HepG2 (cell line): ENCODE data around the gene CSK. TPM values are rescaled to one million over a fixed set of nuclear protein-coding genes. Genes with fewer than 3 reads are reported as not detected.

Experiments used
- ATAC-seq: fragments of 200-7000 bp; cut with Tn5 transposase; 3 replicates; pipeline ENCODE4 v1.9.1; 2020; ENCODE audit warnings: mild to moderate bottlenecking, moderate library complexity
- BruUV-seq: library from RNA; stranded (reverse); fragments of 400-500 nt; replicated peaks from 2 replicates; lab custom pipeline; 2021; lab: Mats Ljungman, UMichigan
- CTCF ChIA-PET: fragments of 300-600 bp; formaldehyde crosslinking; extraction: SDS; loops from one replicate; lab custom pipeline; 2021; ENCODE audit warnings: low total read pairs, inconsistent platforms, low intra/inter-chr PET ratio; lab: Yijun Ruan, JAX
- POLR2A ChIA-PET: fragments of 350-600 bp; sonication (Branson Sonifier 250); formaldehyde crosslinking; loops from one replicate; lab custom pipeline; 2020; ENCODE audit warnings: antibody characterized with exemption, inconsistent platforms; lab: Yijun Ruan, JAX
- DNase-seq: peaks from one replicate; pipeline ENCODE4 v3.0.0-alpha.2; 2015; ENCODE audit warnings: low spot score
- FAIRE-seq: peaks from 3 replicates; lab custom pipeline; 2011; peaks lifted over from hg19 to GRCh38; lab: Jason Lieb, UNC
- H2AFZ ChIP-seq: one replicate; pipeline ENCODE4 v1.6.1; 2011; ENCODE audit warnings: low read length, inconsistent platforms
- H3K27ac ChIP-seq: fragments of 300-600 bp; 3 replicates; pipeline ENCODE4 v1.8.0; 2011; ENCODE audit warnings: mixed run types, mild to moderate bottlenecking, mixed read lengths, low read length, inconsistent platforms; ENCODE audit not compliant: insufficient read depth; ENCODE audit errors: extremely low read length
- H3K27me3 ChIP-seq, 2 experiments: fragments of 200-600 bp in 1 of 2; 2 replicates in 1 of 2; 3 replicates in 1 of 2; pipeline versions ENCODE4 v1.6.0 to v1.8.0; 2011; ENCODE audit warnings: low read length in 2 of 2, mild to moderate bottlenecking in 2 of 2, moderate library complexity in 2 of 2, inconsistent platforms in 1 of 2; ENCODE audit not compliant: insufficient read depth in 2 of 2, control insufficient read depth in 1 of 2
- H3K36me3 ChIP-seq, 2 experiments: fragments of 200-600 bp in 1 of 2; replicated peaks in 1 of 2; 2 replicates in 1 of 2; 3 replicates in 1 of 2; pipeline versions ENCODE4 v1.5.1 to v1.8.0; 2011; ENCODE audit warnings: low read length in 2 of 2, inconsistent platforms in 1 of 2; ENCODE audit not compliant: insufficient read depth in 2 of 2, control insufficient read depth in 1 of 2
- H3K4me1 ChIP-seq: 2 replicates; pipeline ENCODE4 v1.5.1; 2012; ENCODE audit warnings: low read length, inconsistent platforms; ENCODE audit not compliant: insufficient read depth
- H3K4me2 ChIP-seq: 2 replicates; pipeline ENCODE4 v1.6.0; 2011; ENCODE audit warnings: low read depth, low read length, inconsistent platforms
- H3K4me3 ChIP-seq, 3 experiments: fragments of 200-600 bp in 1 of 3; sonication (generic), shearing (Covaris generic) in 1 of 3; replicated peaks in 1 of 3; 2 replicates each; pipeline ENCODE4 v1.5.1; 2011 to 2016; ENCODE audit warnings: low read length in 3 of 3, inconsistent platforms in 2 of 3, low read depth in 2 of 3, mild to moderate bottlenecking in 2 of 3, control low read depth in 1 of 3, mixed read lengths in 1 of 3; ENCODE audit not compliant: insufficient read depth in 1 of 3
- H3K79me2 ChIP-seq: one replicate; pipeline ENCODE4 v1.6.1; 2011; ENCODE audit warnings: low read length, inconsistent platforms; ENCODE audit not compliant: insufficient read depth
- H3K9ac ChIP-seq: 2 replicates; pipeline ENCODE4 v1.6.0; 2011; ENCODE audit warnings: mild to moderate bottlenecking, low read depth, low read length, inconsistent platforms; ENCODE audit not compliant: insufficient read depth
- H3K9me3 ChIP-seq: 2 replicates; pipeline ENCODE4 v1.5.1; 2012; ENCODE audit warnings: mild to moderate bottlenecking, low read length
- H4K20me1 ChIP-seq: 2 replicates; pipeline ENCODE4 v1.6.0; 2011; ENCODE audit warnings: inconsistent platforms, mild to moderate bottlenecking, low read length, moderate library complexity; ENCODE audit not compliant: insufficient read depth
- AHR ChIP-seq: IDR thresholded peaks from 2 replicates; pipeline ENCODE4 v1.6.1; 2018; ENCODE audit warnings: missing genetic modification reagents, missing compliant biosample characterization
- CENPT ChIP-seq: sonication (generic); formaldehyde crosslinking; IDR thresholded peaks from 2 replicates; pipeline ENCODE4 v1.8.0; 2022; ENCODE audit warnings: low read depth, mild to moderate bottlenecking, moderate library complexity, missing genetic modification reagents
- TBP ChIP-seq: sonication (generic); formaldehyde crosslinking; IDR thresholded peaks from 2 replicates; pipeline ENCODE4 v1.5.0; 2020; ENCODE audit warnings: missing genetic modification reagents
- TRIM24 ChIP-seq: sonication (generic); formaldehyde crosslinking; IDR thresholded peaks from 2 replicates; pipeline ENCODE4 v1.8.0; 2022; ENCODE audit warnings: mild to moderate bottlenecking, missing genetic modification reagents
- ZFAT ChIP-seq: sonication (generic); formaldehyde crosslinking; conservative IDR thresholded peaks from 2 replicates; pipeline ENCODE4 v1.8.1; 2023; ENCODE audit warnings: missing genetic modification reagents, inconsistent platforms
- ZNF572 ChIP-seq: sonication (generic); formaldehyde crosslinking; IDR thresholded peaks from 2 replicates; pipeline ENCODE4 v1.5.1; 2020; ENCODE audit warnings: mild to moderate bottlenecking, missing genetic modification reagents
- ZNF83 ChIP-seq: sonication (generic); formaldehyde crosslinking; IDR thresholded peaks from 2 replicates; pipeline ENCODE4 v1.4.0; 2020; ENCODE audit warnings: missing genetic modification reagents, mild to moderate bottlenecking, borderline replicate concordance
- WGBS: methylation state at CpG from one replicate; pipeline ENCODE4 v1.1.6; 2017; ENCODE audit warnings: low lambda C conversion rate; 5-methylcytosine and 5-hydroxymethylcytosine counted together
- in situ Hi-C: cut with HindIII; loops from 2 replicates; pipeline ENCODE4 v1.10.0; 2017; ENCODE audit warnings: low pct_unique_long_range_greater_than_20kb; ENCODE audit not compliant: extremely low pct_ligation_motif_present
- intact Hi-C: fragments of 100-400 bp; cut with micrococcal nuclease; formaldehyde crosslinking; loops from one replicate; pipeline ENCODE4 v1.10.0; 2022; ENCODE audit not compliant: unreplicated experiment
- polyA plus RNA-seq, 8 experiments: library from polyadenylated mRNA; depleted of rRNA in 3 of 8; stranded (reverse) in 7 of 8; unstranded in 1 of 8; fragments of >200 nt; fragmentation: Illumina TruSeq in 4 of 8; extraction: Trizol in 4 of 8; gene quantifications; 2 replicates each; pipeline versions ENCODE4 v1.2.1 to v1.2.3, GENCODE V29; 2011 to 2016; ENCODE audit warnings: low read depth in 4 of 8, missing spikeins in 1 of 8, mixed read lengths in 1 of 8; ENCODE audit not compliant: insufficient read depth in 1 of 8
- total RNA-seq, 5 experiments: library from RNA; depleted of rRNA; stranded (reverse); fragments of >200 nt; fragmentation: Illumina TruSeq; extraction: Trizol; gene quantifications; 2 replicates each; pipeline ENCODE4 v1.2.3, GENCODE V29; 2016; ENCODE audit warnings: low read depth in 1 of 5
- TF ChIP-seq, protein P1 (sequence below): IDR thresholded peaks from 2 replicates; pipeline ENCODE4 v1.6.1; 2016; ENCODE audit warnings: control low read depth

CSK gene
- total and polyA plus RNA-seq, 2 of the 13 experiments (the other 11 are each of a cell fraction or from before 2014, with no cell fraction given) = 12.5 to 21.3 TPM

DNA sequence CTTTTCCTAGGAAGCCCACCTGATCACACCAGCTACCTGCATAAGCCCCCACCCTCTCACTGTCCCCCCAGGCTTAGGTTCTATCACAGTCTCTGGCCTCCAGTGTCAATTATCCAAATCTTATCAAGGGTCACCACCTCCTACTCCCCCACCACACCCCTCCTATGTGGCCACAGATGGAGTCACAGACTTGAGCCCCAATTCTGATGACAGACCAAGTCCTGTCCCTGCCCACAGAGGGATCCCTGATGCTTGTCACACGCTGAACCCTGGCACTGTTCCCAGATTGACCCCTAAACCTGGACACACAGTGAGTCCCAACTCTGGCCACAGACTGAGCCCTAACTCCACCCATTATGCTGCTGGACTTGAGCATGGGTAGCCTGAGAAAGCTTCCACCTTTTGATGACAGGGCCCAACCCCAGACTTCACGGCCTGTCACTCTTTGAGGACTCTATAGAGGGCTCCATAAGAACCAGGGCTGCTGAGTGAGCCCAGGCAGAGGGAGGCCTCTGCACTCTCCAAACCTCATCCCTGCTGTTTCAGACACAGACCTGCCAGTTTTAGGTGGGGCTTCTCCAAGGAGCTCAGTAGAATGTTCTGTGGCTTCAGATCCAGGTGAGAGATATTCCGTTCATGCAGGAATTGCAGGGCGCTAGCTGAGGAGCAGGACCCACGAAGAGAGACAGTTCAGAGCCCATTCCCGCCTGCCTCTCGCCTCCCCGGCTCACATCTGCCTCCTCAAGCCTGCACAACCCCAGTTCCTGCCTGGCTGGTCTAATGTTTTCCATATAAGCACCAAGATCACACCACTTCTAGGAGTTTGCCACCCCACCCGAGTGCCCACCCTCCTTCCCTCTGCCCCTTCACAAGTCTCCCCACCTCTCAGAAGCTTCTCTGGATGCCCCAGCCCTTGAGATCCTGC is 59.2 kb downstream of the CSK start:
- whole genome bisulfite sequencing = 81% methylated on average over 8 of the region's 9 CpGs
- peaks cover 22% of the 10 kb centered on the region for H3K4me1 ChIP-seq
- H3K9ac ChIP-seq = no peak overlapping the region
- no peak overlapping the region for H3K27ac ChIP-seq
- no peak overlapping the region for H3K4me3 ChIP-seq
- FAIRE-seq (no peak), ATAC-seq (no peak), DNase-seq (no peak)
- POLR2A ChIA-PET = no interaction called here
- peaks cover 6 to 17% of the 10 kb centered on the region in 2 experiments; a peak in 4 of 5 replicates for H3K36me3 ChIP-seq
- no peak overlapping the region for H3K4me2 ChIP-seq
- BruUV-seq = no TSS peak
- H3K79me2 ChIP-seq = no peaks in the 10 kb centered on the region
- in situ Hi-C loops = no loop called here
- intact Hi-C loops = no loop called here
- no peaks in the 10 kb centered on the region for H3K9me3 ChIP-seq
- no peak overlapping the region for H2AFZ ChIP-seq
- TF ChIP-seq ZFAT (CRISPR knock-in tag) = no peak
- TF ChIP-seq TRIM24 = no peak
- TF ChIP-seq ZNF572 (CRISPR knock-in tag) = no peak
- TF ChIP-seq, protein P1, sequence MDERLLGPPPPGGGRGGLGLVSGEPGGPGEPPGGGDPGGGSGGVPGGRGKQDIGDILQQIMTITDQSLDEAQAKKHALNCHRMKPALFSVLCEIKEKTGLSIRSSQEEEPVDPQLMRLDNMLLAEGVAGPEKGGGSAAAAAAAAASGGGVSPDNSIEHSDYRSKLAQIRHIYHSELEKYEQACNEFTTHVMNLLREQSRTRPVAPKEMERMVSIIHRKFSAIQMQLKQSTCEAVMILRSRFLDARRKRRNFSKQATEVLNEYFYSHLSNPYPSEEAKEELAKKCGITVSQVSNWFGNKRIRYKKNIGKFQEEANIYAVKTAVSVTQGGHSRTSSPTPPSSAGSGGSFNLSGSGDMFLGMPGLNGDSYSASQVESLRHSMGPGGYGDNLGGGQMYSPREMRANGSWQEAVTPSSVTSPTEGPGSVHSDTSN (CRISPR knock-in tag) = no peak
- H3K27me3 ChIP-seq = no peaks in the 10 kb centered on the region
- H4K20me1 ChIP-seq = no peaks in the 10 kb centered on the region
- CTCF ChIA-PET = no interaction called here

DNA sequence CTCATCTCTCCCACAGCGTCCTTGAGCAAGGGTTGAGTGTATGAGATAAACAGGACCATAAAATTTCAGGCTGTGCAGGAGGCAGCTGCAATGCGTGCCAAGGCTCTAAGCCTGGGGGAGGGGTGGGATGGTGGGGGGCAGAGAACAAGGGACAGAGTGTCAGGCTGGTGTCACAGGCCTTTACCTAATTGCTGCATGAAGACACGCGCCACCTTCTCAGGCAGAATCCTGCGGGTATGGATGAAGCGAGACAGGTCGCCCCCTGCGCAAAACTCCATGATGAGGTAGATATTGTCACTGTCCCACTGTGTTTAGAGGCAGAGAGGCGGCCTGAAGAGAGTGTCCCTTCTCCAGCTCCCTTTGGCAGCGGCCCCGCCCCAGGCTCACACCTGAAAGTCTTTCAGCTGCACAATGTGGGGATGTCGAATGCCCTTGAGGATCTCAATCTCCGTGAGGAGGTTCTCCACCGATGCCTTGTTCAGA is 60.1 kb downstream of the CSK start:
- peak overlapping the region; percentile 71; the same call in 1 of the 2 replicates for H3K9ac ChIP-seq
- FAIRE-seq (no peak), ATAC-seq (no peak), DNase-seq (no peak)
- TF ChIP-seq ZNF83 (no peak), AHR (no peak), TBP (CRISPR knock-in tag) (no peak), CENPT (no peak)
- in situ Hi-C loops = no loop called here
- TSS peak; percentile 27 for BruUV-seq
- POLR2A ChIA-PET = interaction anchor here (0.6 to 1.0 kb wide), 5 partner anchors 16 to 60 kb away, joined by 3 to 7 read pairs (median 4); no protein-coding TSS in a partner anchor
- no peaks in the 10 kb centered on the region for H3K79me2 ChIP-seq
- peaks cover 6 to 17% of the 10 kb centered on the region in 2 experiments; a peak in 4 of 5 replicates for H3K36me3 ChIP-seq
- peaks cover 22% of the 10 kb centered on the region for H3K4me1 ChIP-seq
- H3K27ac ChIP-seq = no peak overlapping the region
- no peaks in the 10 kb centered on the region for H3K9me3 ChIP-seq
- intact Hi-C loops = loop anchor here (2.0 kb wide), 1 partner anchor 15 kb away; no protein-coding TSS in a partner anchor
- 94% methylated on average over 14 of the region's 14 CpGs for WGBS
- H2AFZ ChIP-seq = no peak overlapping the region
- no peaks in the 10 kb centered on the region for H4K20me1 ChIP-seq
- H3K4me3 ChIP-seq = peak overlapping the region in 2 of 3 experiments; percentile 80 to 84; a peak in 5 of 6 replicates
- no peaks in the 10 kb centered on the region for H3K27me3 ChIP-seq
- peak overlapping the region; percentile 89 for H3K4me2 ChIP-seq
- CTCF ChIA-PET = interaction anchor here (1.0 to 1.8 kb wide), 2 partner anchors 71 to 73 kb away, joined by 3 to 6 read pairs; no protein-coding TSS in a partner anchor
